GM23338 (cell line): ENCODE data around the gene AP2M1. TPM values are rescaled to one million over a fixed set of nuclear protein-coding genes. Genes with fewer than 3 reads are reported as not detected.

Experiments
- ATAC-seq: fragments of 200-7000 bp; cut with Tn5 transposase; 3 replicates; pipeline ENCODE4 v1.9.1; 2020
- DNase-seq: peaks from one replicate; pipeline ENCODE4 v3.0.0-alpha.2; 2015; ENCODE audit warnings: low spot score
- H2AFZ ChIP-seq: fragments of 200-600 bp; sonication (generic); 2 replicates; pipeline ENCODE4 v1.8.0; 2016; ENCODE audit warnings: antibody characterized with exemption, mild to moderate bottlenecking, moderate library complexity
- H3F3A ChIP-seq: fragments of 200-600 bp; sonication (generic); replicated peaks from 2 replicates; pipeline ENCODE4 v1.8.0; 2017; ENCODE audit warnings: antibody characterized with exemption, mixed run types, low read depth
- H3K27ac ChIP-seq: fragments of 200-600 bp; sonication (generic); 2 replicates; pipeline ENCODE4 v1.6.1; 2016; ENCODE audit warnings: low read depth
- H3K27me3 ChIP-seq: fragments of 200-600 bp; sonication (generic); 2 replicates; pipeline ENCODE4 v1.8.0; 2016; ENCODE audit warnings: mild to moderate bottlenecking, mixed run types, moderate library complexity; ENCODE audit not compliant: insufficient read depth
- H3K36me3 ChIP-seq: fragments of 200-600 bp; sonication (generic); 2 replicates; pipeline ENCODE4 v1.8.0; 2016; ENCODE audit warnings: mild to moderate bottlenecking; ENCODE audit not compliant: insufficient read depth
- H3K4me1 ChIP-seq: fragments of 200-600 bp; sonication (generic); 2 replicates; pipeline ENCODE4 v1.8.0; 2016; ENCODE audit warnings: mild to moderate bottlenecking, moderate library complexity; ENCODE audit not compliant: insufficient read depth
- H3K4me2 ChIP-seq: fragments of 200-600 bp; sonication (generic); 2 replicates; pipeline ENCODE4 v1.7.1; 2017; ENCODE audit warnings: mixed run types
- H3K4me3 ChIP-seq: fragments of 200-600 bp; sonication (generic); 2 replicates; pipeline ENCODE4 v1.6.1; 2016; ENCODE audit warnings: mixed run types
- H3K79me2 ChIP-seq: fragments of 200-600 bp; sonication (generic); replicated peaks from 2 replicates; pipeline ENCODE4 v1.8.0; 2017; ENCODE audit warnings: mild to moderate bottlenecking; ENCODE audit not compliant: insufficient read depth
- H3K9me2 ChIP-seq: fragments of 200-600 bp; sonication (generic); 2 replicates; pipeline ENCODE4 v1.8.0; 2017; ENCODE audit not compliant: insufficient read depth
- H4K20me1 ChIP-seq: fragments of 200-600 bp; sonication (generic); replicated peaks from 2 replicates; pipeline ENCODE4 v1.8.0; 2017; ENCODE audit warnings: mild to moderate bottlenecking; ENCODE audit not compliant: insufficient read depth
- H3K27ac Mint-ChIP-seq: 2 replicates; pipeline ENCODE4 v1.8.0; 2020; ENCODE audit warnings: inconsistent platforms, mild to moderate bottlenecking, moderate library complexity, mixed read lengths
- H3K27me3 Mint-ChIP-seq: 3 replicates; pipeline ENCODE4 v1.8.0; 2022; ENCODE audit warnings: low read depth, mild to moderate bottlenecking, moderate library complexity, mixed read lengths, inconsistent platforms; ENCODE audit not compliant: insufficient read depth, poor library complexity
- H3K36me3 Mint-ChIP-seq: 3 replicates; pipeline ENCODE4 v1.8.0; 2021; ENCODE audit warnings: low read depth, mild to moderate bottlenecking, inconsistent platforms, moderate library complexity, mixed read lengths
- H3K4me1 Mint-ChIP-seq: 3 replicates; pipeline ENCODE4 v1.8.0; 2020; ENCODE audit warnings: mild to moderate bottlenecking, inconsistent platforms, mixed read lengths
- H3K4me3 Mint-ChIP-seq: 3 replicates; pipeline ENCODE4 v1.8.0; 2021; ENCODE audit warnings: moderate library complexity, mild to moderate bottlenecking, inconsistent platforms, mixed read lengths
- H3K9me3 Mint-ChIP-seq: 3 replicates; pipeline ENCODE4 v1.8.0; 2020; ENCODE audit warnings: moderate library complexity, mild to moderate bottlenecking, inconsistent platforms, mixed read lengths
- EZH2 ChIP-seq: fragments of 200-600 bp; sonication (generic); IDR thresholded peaks from one replicate; pipeline ENCODE4 v1.8.0; 2017; ENCODE audit warnings: antibody characterized with exemption, mild to moderate bottlenecking, low read depth; ENCODE audit not compliant: unreplicated experiment
- EZH2phosphoT487 ChIP-seq: fragments of 200-600 bp; sonication (generic); IDR thresholded peaks from one replicate; pipeline ENCODE4 v1.8.1; 2018; ENCODE audit warnings: antibody characterized with exemption; ENCODE audit not compliant: unreplicated experiment
- JUNB ChIP-seq: IDR thresholded peaks from one replicate; pipeline ENCODE4 v1.6.1; 2016; ENCODE audit warnings: antibody characterized with exemption; ENCODE audit not compliant: unreplicated experiment
- polyA plus RNA-seq: library from polyadenylated mRNA; unstranded; fragments of >200 nt; fragmentation: Nextera tagmentation; extraction: Ambion mirVana; gene quantifications from 2 replicates; pipeline ENCODE4 v1.2.1, GENCODE V29; 2016
- total RNA-seq: library from RNA; depleted of rRNA; stranded (reverse); fragments of >200 nt; shearing (Covaris generic); gene quantifications from 2 replicates; pipeline ENCODE4 v1.2.3, GENCODE V29; 2014
- TF ChIP-seq, protein P1 (sequence below), 2 experiments: fragments of 200-600 bp in 1 of 2; sonication (generic) in 1 of 2; conservative IDR thresholded peaks; 2 replicates each; pipeline versions ENCODE4 v1.5.1 to v1.6.1; 2016 to 2017; ENCODE audit warnings: antibody characterized with exemption in 2 of 2, low read depth in 2 of 2, mild to moderate bottlenecking in 2 of 2, moderate library complexity in 1 of 2
- TF ChIP-seq, protein P2 (sequence below): fragments of 250-450 bp; sonication (Bioruptor Pico); IDR thresholded peaks from 2 replicates; pipeline ENCODE4 v1.5.0; 2020; ENCODE audit warnings: mild to moderate bottlenecking, moderate library complexity
- TF ChIP-seq, protein P3 (sequence below): IDR thresholded peaks from 2 replicates; pipeline ENCODE4 v1.6.1; 2016; ENCODE audit warnings: antibody characterized with exemption

AP2M1 gene
- total and polyA plus RNA-seq, 2 experiments from 2014 or later: 215 to 305 TPM

DNA sequence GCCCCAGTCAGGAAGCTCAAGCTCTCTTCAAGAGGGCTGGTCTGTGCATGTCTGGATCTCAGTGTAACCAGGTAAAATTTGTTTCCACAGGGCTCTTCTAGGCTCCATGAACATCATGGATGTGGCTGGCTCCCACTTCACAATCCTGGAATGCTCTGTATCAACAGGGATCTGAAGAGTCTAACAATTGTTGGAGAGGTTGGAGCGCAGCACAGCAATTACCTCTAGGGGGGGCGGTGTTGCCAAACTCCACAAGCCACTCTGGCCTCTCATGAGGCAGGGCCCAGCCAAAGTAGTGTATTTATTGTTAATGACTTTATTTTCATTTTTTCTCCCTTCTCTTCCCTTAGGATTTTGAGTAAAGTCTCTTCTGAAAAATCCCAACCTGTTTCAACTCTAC lies 45.6 kb upstream of the AP2M1 start:
- no peaks in the 10 kb centered on the region for H3K9me3 Mint-ChIP-seq
- H4K20me1 ChIP-seq: no peaks in the 10 kb centered on the region
- no peaks in the 10 kb centered on the region for H3F3A ChIP-seq
- H2AFZ ChIP-seq: no peak overlapping the region
- H3K27me3 ChIP-seq: no peaks in the 10 kb centered on the region
- H3K4me1 Mint-ChIP-seq: peaks cover 9% of the 10 kb centered on the region; the same call in 2 of the 3 replicates
- TF ChIP-seq JUNB: no peak
- TF ChIP-seq, protein P1, sequence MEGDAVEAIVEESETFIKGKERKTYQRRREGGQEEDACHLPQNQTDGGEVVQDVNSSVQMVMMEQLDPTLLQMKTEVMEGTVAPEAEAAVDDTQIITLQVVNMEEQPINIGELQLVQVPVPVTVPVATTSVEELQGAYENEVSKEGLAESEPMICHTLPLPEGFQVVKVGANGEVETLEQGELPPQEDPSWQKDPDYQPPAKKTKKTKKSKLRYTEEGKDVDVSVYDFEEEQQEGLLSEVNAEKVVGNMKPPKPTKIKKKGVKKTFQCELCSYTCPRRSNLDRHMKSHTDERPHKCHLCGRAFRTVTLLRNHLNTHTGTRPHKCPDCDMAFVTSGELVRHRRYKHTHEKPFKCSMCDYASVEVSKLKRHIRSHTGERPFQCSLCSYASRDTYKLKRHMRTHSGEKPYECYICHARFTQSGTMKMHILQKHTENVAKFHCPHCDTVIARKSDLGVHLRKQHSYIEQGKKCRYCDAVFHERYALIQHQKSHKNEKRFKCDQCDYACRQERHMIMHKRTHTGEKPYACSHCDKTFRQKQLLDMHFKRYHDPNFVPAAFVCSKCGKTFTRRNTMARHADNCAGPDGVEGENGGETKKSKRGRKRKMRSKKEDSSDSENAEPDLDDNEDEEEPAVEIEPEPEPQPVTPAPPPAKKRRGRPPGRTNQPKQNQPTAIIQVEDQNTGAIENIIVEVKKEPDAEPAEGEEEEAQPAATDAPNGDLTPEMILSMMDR (conservative IDR thresholded peaks at IDR 0.05; ENCODE audit: low read depth in 2 of 2): peak; percentile 65 to 72
- no peak overlapping the region for H3K4me3 Mint-ChIP-seq
- ATAC-seq (peak; percentile 98), DNase-seq (peak; percentile 74)
- no peak overlapping the region; the same call in 1 of the 2 replicates for H3K27ac Mint-ChIP-seq
- H3K36me3 Mint-ChIP-seq: no peaks in the 10 kb centered on the region
- no peaks in the 10 kb centered on the region for H3K4me1 ChIP-seq
- no peaks in the 10 kb centered on the region for H3K36me3 ChIP-seq
- H3K4me3 ChIP-seq: no peak overlapping the region
- H3K79me2 ChIP-seq: no peaks in the 10 kb centered on the region
- no peaks in the 10 kb centered on the region for H3K9me2 ChIP-seq
- no peak overlapping the region for H3K4me2 ChIP-seq
- H3K27me3 Mint-ChIP-seq: peaks cover 4% of the 10 kb centered on the region
- H3K27ac ChIP-seq: no peak overlapping the region

DNA sequence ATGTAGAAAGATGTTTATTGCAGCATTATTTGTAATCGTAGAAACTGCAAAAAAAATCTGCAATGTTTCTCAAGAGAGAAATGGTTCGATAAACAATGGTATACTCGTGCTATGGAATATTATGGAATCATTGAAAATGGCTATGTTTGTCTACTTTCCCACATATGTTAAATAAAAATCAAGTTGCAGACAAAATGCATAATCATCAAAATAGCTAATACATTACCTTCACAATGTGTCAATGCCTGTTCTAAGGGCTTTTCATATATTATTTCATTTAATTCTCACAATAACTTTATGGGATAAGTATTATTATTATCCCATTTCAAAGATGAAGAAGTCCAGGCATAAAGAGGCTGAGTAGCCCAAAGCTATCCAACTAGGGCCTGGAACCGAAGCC lies 41.7 kb upstream of the AP2M1 start:
- Histone ChIP-seq H3K27me3 (no peaks in the 10 kb centered on the region), H3K79me2 (peaks cover 31% of the 10 kb centered on the region), H3K27ac (no peak overlapping the region), H4K20me1 (no peaks in the 10 kb centered on the region; the same call in 1 of the 2 replicates), H3F3A (peaks cover 7% of the 10 kb centered on the region; the same call in 1 of the 2 replicates), H3K4me2 (peak overlapping the region; percentile 100), H3K4me1 (peaks cover 7% of the 10 kb centered on the region; the same call in 1 of the 2 replicates), H3K36me3 (0 out of 2 replicates have a peak, but pooled peaks cover 5% of the 10 kb centered on the region), H3K4me3 (no peak overlapping the region), H2AFZ (no peak overlapping the region), H3K9me2 (no peaks in the 10 kb centered on the region)
- DNase-seq: no peak
- peaks cover 22% of the 10 kb centered on the region for H3K4me1 Mint-ChIP-seq
- no peak overlapping the region for H3K4me3 Mint-ChIP-seq
- no peak overlapping the region for H3K27ac Mint-ChIP-seq
- peaks cover 18% of the 10 kb centered on the region for H3K27me3 Mint-ChIP-seq
- ATAC-seq: no peak
- no peaks in the 10 kb centered on the region for H3K9me3 Mint-ChIP-seq
- peaks cover 5% of the 10 kb centered on the region; the same call in 1 of the 3 replicates for H3K36me3 Mint-ChIP-seq
- TF ChIP-seq, protein P2, sequence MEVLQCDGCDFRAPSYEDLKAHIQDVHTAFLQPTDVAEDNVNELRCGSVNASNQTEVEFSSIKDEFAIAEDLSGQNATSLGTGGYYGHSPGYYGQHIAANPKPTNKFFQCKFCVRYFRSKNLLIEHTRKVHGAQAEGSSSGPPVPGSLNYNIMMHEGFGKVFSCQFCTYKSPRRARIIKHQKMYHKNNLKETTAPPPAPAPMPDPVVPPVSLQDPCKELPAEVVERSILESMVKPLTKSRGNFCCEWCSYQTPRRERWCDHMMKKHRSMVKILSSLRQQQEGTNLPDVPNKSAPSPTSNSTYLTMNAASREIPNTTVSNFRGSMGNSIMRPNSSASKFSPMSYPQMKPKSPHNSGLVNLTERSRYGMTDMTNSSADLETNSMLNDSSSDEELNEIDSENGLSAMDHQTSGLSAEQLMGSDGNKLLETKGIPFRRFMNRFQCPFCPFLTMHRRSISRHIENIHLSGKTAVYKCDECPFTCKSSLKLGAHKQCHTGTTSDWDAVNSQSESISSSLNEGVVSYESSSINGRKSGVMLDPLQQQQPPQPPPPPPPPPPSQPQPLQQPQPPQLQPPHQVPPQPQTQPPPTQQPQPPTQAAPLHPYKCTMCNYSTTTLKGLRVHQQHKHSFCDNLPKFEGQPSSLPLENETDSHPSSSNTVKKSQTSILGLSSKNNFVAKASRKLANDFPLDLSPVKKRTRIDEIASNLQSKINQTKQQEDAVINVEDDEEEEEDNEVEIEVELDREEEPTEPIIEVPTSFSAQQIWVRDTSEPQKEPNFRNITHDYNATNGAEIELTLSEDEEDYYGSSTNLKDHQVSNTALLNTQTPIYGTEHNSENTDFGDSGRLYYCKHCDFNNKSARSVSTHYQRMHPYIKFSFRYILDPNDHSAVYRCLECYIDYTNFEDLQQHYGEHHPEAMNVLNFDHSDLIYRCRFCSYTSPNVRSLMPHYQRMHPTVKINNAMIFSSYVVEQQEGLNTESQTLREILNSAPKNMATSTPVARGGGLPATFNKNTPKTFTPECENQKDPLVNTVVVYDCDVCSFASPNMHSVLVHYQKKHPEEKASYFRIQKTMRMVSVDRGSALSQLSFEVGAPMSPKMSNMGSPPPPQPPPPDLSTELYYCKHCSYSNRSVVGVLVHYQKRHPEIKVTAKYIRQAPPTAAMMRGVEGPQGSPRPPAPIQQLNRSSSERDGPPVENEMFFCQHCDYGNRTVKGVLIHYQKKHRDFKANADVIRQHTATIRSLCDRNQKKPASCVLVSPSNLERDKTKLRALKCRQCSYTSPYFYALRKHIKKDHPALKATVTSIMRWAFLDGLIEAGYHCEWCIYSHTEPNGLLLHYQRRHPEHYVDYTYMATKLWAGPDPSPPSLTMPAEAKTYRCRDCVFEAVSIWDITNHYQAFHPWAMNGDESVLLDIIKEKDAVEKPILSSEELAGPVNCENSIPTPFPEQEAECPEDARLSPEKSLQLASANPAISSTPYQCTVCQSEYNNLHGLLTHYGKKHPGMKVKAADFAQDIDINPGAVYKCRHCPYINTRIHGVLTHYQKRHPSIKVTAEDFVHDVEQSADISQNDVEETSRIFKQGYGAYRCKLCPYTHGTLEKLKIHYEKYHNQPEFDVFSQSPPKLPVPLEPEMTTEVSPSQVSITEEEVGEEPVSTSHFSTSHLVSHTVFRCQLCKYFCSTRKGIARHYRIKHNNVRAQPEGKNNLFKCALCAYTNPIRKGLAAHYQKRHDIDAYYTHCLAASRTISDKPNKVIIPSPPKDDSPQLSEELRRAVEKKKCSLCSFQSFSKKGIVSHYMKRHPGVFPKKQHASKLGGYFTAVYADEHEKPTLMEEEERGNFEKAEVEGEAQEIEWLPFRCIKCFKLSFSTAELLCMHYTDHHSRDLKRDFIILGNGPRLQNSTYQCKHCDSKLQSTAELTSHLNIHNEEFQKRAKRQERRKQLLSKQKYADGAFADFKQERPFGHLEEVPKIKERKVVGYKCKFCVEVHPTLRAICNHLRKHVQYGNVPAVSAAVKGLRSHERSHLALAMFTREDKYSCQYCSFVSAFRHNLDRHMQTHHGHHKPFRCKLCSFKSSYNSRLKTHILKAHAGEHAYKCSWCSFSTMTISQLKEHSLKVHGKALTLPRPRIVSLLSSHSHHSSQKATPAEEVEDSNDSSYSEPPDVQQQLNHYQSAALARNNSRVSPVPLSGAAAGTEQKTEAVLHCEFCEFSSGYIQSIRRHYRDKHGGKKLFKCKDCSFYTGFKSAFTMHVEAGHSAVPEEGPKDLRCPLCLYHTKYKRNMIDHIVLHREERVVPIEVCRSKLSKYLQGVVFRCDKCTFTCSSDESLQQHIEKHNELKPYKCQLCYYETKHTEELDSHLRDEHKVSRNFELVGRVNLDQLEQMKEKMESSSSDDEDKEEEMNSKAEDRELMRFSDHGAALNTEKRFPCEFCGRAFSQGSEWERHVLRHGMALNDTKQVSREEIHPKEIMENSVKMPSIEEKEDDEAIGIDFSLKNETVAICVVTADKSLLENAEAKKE: no peak
- TF ChIP-seq, protein P1 (conservative IDR thresholded peaks at IDR 0.05; ENCODE audit: low read depth in 2 of 2): no peak
- TF ChIP-seq EZH2phosphoT487 (no peak), EZH2 (no peak)
- TF ChIP-seq, protein P3, sequence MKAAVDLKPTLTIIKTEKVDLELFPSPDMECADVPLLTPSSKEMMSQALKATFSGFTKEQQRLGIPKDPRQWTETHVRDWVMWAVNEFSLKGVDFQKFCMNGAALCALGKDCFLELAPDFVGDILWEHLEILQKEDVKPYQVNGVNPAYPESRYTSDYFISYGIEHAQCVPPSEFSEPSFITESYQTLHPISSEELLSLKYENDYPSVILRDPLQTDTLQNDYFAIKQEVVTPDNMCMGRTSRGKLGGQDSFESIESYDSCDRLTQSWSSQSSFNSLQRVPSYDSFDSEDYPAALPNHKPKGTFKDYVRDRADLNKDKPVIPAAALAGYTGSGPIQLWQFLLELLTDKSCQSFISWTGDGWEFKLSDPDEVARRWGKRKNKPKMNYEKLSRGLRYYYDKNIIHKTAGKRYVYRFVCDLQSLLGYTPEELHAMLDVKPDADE: no peak
